Panc1 (cell line): Measurements from ENCODE around the gene TMEM271.

Experiments
- POLR2AphosphoS5 ChIP-seq: IDR thresholded peaks from 2 replicates; pipeline ENCODE4 v1.6.1; 2012; ENCODE audit warnings: mild to moderate bottlenecking, low read depth, low read length, moderate library complexity
- TF ChIP-seq, protein P1 (sequence below): fragments of 450-650 bp; IDR thresholded peaks from 2 replicates; pipeline ENCODE4 v1.5.1; 2017; ENCODE audit warnings: mild to moderate bottlenecking

DNA sequence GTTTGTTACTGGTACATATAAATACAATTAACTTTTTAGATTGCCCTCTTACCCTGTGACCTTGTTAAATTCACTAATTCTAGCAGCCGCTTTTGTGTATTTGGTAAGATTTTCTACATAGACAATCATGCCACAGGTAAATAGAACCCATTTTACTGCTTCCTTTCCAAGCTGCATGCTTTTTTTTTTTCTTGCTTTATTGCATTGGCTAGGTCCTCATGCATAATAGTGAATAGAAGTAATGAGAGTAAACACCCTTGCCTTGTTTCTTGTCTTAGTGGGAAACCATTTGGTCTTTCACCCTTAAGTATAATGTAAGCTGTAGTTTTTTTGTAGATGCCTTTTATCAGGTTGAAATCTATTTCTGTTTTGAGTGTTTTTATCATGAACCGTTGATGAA is 7.7 kb upstream of the TMEM271 start:
- TF ChIP-seq, protein P1, sequence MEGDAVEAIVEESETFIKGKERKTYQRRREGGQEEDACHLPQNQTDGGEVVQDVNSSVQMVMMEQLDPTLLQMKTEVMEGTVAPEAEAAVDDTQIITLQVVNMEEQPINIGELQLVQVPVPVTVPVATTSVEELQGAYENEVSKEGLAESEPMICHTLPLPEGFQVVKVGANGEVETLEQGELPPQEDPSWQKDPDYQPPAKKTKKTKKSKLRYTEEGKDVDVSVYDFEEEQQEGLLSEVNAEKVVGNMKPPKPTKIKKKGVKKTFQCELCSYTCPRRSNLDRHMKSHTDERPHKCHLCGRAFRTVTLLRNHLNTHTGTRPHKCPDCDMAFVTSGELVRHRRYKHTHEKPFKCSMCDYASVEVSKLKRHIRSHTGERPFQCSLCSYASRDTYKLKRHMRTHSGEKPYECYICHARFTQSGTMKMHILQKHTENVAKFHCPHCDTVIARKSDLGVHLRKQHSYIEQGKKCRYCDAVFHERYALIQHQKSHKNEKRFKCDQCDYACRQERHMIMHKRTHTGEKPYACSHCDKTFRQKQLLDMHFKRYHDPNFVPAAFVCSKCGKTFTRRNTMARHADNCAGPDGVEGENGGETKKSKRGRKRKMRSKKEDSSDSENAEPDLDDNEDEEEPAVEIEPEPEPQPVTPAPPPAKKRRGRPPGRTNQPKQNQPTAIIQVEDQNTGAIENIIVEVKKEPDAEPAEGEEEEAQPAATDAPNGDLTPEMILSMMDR: no peak
- TF ChIP-seq POLR2AphosphoS5: no peak
